Urinary bladder (tissue), 4 donors: ENCODE measurements around the gene TRNAU1AP. TPM values are rescaled to one million over a fixed set of nuclear protein-coding genes. Genes with fewer than 3 reads are reported as not detected.
A peak's percentile ranks its signal among the peaks of the same experiment; 100 is the strongest.
"Not testable (repeated sequence)": the region's sequence is repeated elsewhere in the genome, so short reads cannot be mapped to it uniquely, and the experiment has no call there.

Experiments
- DNase-seq: peaks from one replicate; pipeline ENCODE4 v3.0.0-alpha.2; 2015; ENCODE audit errors: extremely low spot score
- H3K27ac ChIP-seq: one replicate; pipeline ENCODE4 v1.5.1; 2013; ENCODE audit warnings: low read depth, mild to moderate bottlenecking, moderate library complexity
- H3K36me3 ChIP-seq: one replicate; pipeline ENCODE4 v1.6.1; 2013; ENCODE audit warnings: mild to moderate bottlenecking, moderate library complexity; ENCODE audit not compliant: insufficient read depth
- H3K4me1 ChIP-seq: one replicate; pipeline ENCODE4 v1.6.1; 2013; ENCODE audit warnings: mild to moderate bottlenecking, moderate library complexity; ENCODE audit not compliant: insufficient read depth
- H3K4me3 ChIP-seq: one replicate; pipeline ENCODE4 v1.5.1; 2013; ENCODE audit warnings: low read depth, low read length
- WGBS: extraction: QIAGEN DNeasy Blood & Tissue Kit; methylation state at CpG from one replicate; pipeline ENCODE4 v1.1.7; 2013; 5-methylcytosine and 5-hydroxymethylcytosine counted together
- polyA plus RNA-seq: library from polyadenylated mRNA; stranded (reverse); fragments of 200-250 nt; gene quantifications from one replicate; pipeline ENCODE4 v1.2.3, GENCODE V29; 2013
- small RNA-seq: library from RNA; depleted of rRNA; stranded (forward); fragments of <200 nt; gene quantifications from one replicate; pipeline ENCODE3, GENCODE V24; 2014
- total RNA-seq: library from RNA; depleted of rRNA; stranded (reverse); fragments of >200 nt; gene quantifications from one replicate; pipeline ENCODE4 v1.2.3, GENCODE V29; 2014
- donor health status: healthy with polysubstance abuse.
- donor health status: healthy.

The TRNAU1AP gene
- total and polyA plus RNA-seq, 2 donors, result 21.8 to 35.7 TPM

GRCh38 chr1:28593988-28594356 lies 41.1 kb downstream of the TRNAU1AP start:
- not testable (repeated sequence) for H3K36me3 ChIP-seq, H3K27ac ChIP-seq, DNase-seq, H3K4me3 ChIP-seq, H3K4me1 ChIP-seq
- WGBS, result 76% methylated on average over 3 of the region's 3 CpGs

GRCh38 chr1:28594686-28595411 lies 42.0 kb downstream of the TRNAU1AP start:
- 76% methylated on average over 7 of the region's 7 CpGs for WGBS
- H3K36me3 ChIP-seq, H3K4me3 ChIP-seq, H3K27ac ChIP-seq, H3K4me1 ChIP-seq, DNase-seq: not testable (repeated sequence)

GRCh38 chr1:28595412-28596191 lies 42.7 kb downstream of the TRNAU1AP start:
- H3K36me3 ChIP-seq, result no peaks in the 10 kb centered on the region
- peaks cover 2% of the 10 kb centered on the region for H3K4me1 ChIP-seq
- WGBS, result 87% methylated on average over 10 of the region's 10 CpGs
- no peak overlapping the region for H3K4me3 ChIP-seq
- no peak overlapping the region for H3K27ac ChIP-seq
- DNase-seq, result no peak

- H3K36me3 ChIP-seq, H3K27ac ChIP-seq, H3K4me1 ChIP-seq, H3K4me3 ChIP-seq, DNase-seq: not testable (repeated sequence)
- WGBS, result 97% methylated on average over 11 of the region's 11 CpGs
Observed at GRCh38 chr1:28596276-28596675, 43.4 kb downstream of the TRNAU1AP start.

GRCh38 chr1:28601696-28602095 lies 48.8 kb downstream of the TRNAU1AP start:
- no peaks in the 10 kb centered on the region for H3K4me1 ChIP-seq
- 42% methylated on average over 3 of the region's 3 CpGs for WGBS
- no peak overlapping the region for H3K4me3 ChIP-seq
- DNase-seq, result no peak
- H3K36me3 ChIP-seq, result no peaks in the 10 kb centered on the region
- no peak overlapping the region for H3K27ac ChIP-seq

GRCh38 chr1:28602536-28603439 lies 49.9 kb downstream of the TRNAU1AP start:
- no peaks in the 10 kb centered on the region for H3K4me1 ChIP-seq
- peak; percentile 48 for DNase-seq
- H3K27ac ChIP-seq, result no peak overlapping the region
- WGBS, result 67% methylated on average over 15 of the region's 15 CpGs
- H3K36me3 ChIP-seq, result no peaks in the 10 kb centered on the region
- no peak overlapping the region for H3K4me3 ChIP-seq

GRCh38 chr1:28604411-28604810 lies 51.5 kb downstream of the TRNAU1AP start:
- Histone ChIP-seq H3K4me1 (no peaks in the 10 kb centered on the region), H3K4me3 (no peak overlapping the region), H3K36me3 (no peaks in the 10 kb centered on the region), H3K27ac (no peak overlapping the region)
- no peak for DNase-seq
- 88% methylated on average over 5 of the region's 5 CpGs for WGBS

GRCh38 chr1:28604962-28605361 lies 52.1 kb downstream of the TRNAU1AP start:
- WGBS, result 80% methylated on average over 6 of the region's 6 CpGs
- no peak for DNase-seq

GRCh38 chr1:28606771-28607170 lies 53.9 kb downstream of the TRNAU1AP start:
- Histone ChIP-seq H3K36me3 (peaks cover 1% of the 10 kb centered on the region), H3K4me1 (no peaks in the 10 kb centered on the region), H3K4me3 (no peak overlapping the region), H3K27ac (no peak overlapping the region)
- no peak for DNase-seq
- 76% methylated on average over 2 of the region's 2 CpGs for WGBS

More at GRCh38 chr1:28604962-28605361, 52.1 kb downstream of the TRNAU1AP start:
- Histone ChIP-seq H3K4me1 (no peaks in the 10 kb centered on the region), H3K36me3 (peaks cover 1% of the 10 kb centered on the region), H3K4me3 (no peak overlapping the region), H3K27ac (no peak overlapping the region)

- Histone ChIP-seq H3K36me3 (peaks cover 4% of the 10 kb centered on the region), H3K27ac (no peak overlapping the region), H3K4me1 (no peaks in the 10 kb centered on the region), H3K4me3 (no peak overlapping the region)
- DNase-seq, result no peak
- WGBS, result 94% methylated on average over 5 of the region's 5 CpGs
Observed at GRCh38 chr1:28613175-28613574, 60.3 kb downstream of the TRNAU1AP start.

Small RNA genes lying within 50 kb of the gene (small RNA-seq; reads per million reads assigned to genes)
- gene SNORA16A (not detected), gene SNORA44 (not detected), gene SNORA61 (not detected), gene SNORA73A (not detected), gene SNORA73B (23.8 reads per million, percentile 95 among the genes with 10 or more reads in this experiment), gene SNORD99 (6,521 reads per million, percentile 100 among the genes with 10 or more reads in this experiment)

Other genes starting within 250 kb of the TRNAU1AP start
- 12.5 TPM for gene MED18, start 224.0 kb upstream of the TRNAU1AP start, total RNA-seq
- 13.6 TPM for gene MED18, start 224.0 kb upstream of the TRNAU1AP start, polyA plus RNA-seq
- gene PHACTR4, start 183.3 kb upstream of the TRNAU1AP start, total RNA-seq, result 20.2 TPM
- 20.2 TPM for gene PHACTR4, start 183.3 kb upstream of the TRNAU1AP start, polyA plus RNA-seq
- gene RCC1, start 47.0 kb upstream of the TRNAU1AP start, total RNA-seq, result 17.2 TPM
- gene RCC1, start 47.0 kb upstream of the TRNAU1AP start, polyA plus RNA-seq, result 20.4 TPM
- 6.1 TPM for gene RAB42, start 39.2 kb downstream of the TRNAU1AP start, total RNA-seq
- 2.5 TPM for gene RAB42, start 39.2 kb downstream of the TRNAU1AP start, polyA plus RNA-seq
- gene TAF12, start 90.0 kb downstream of the TRNAU1AP start, total RNA-seq, result 25.6 TPM
- gene TAF12, start 90.0 kb downstream of the TRNAU1AP start, polyA plus RNA-seq, result 23.8 TPM
- gene RNU11, start 95.5 kb downstream of the TRNAU1AP start, total RNA-seq, result not detected
- not detected for gene RNU11, start 95.5 kb downstream of the TRNAU1AP start, polyA plus RNA-seq
- 8.7 TPM for gene GMEB1, start 115.7 kb downstream of the TRNAU1AP start, total RNA-seq
- gene GMEB1, start 115.7 kb downstream of the TRNAU1AP start, polyA plus RNA-seq, result 7.4 TPM
- gene YTHDF2, start 183.9 kb downstream of the TRNAU1AP start, total RNA-seq, result 54.9 TPM
- gene YTHDF2, start 183.9 kb downstream of the TRNAU1AP start, polyA plus RNA-seq, result 33.6 TPM